ENCODE measurements around the gene KLHL40. TPM values are rescaled to one million over a fixed set of nuclear protein-coding genes. Genes with fewer than 3 reads are reported as not detected.

Gene KLHL40
- total RNA-seq, 1 donor from 2014 or later, result not detected

- peak; percentile 73 for DNase-seq (ENCODE audit: low spot score)
These were observed 16.2 kb downstream of the KLHL40 start for GRCh38 chr3:42701371-42702065.

DNA sequence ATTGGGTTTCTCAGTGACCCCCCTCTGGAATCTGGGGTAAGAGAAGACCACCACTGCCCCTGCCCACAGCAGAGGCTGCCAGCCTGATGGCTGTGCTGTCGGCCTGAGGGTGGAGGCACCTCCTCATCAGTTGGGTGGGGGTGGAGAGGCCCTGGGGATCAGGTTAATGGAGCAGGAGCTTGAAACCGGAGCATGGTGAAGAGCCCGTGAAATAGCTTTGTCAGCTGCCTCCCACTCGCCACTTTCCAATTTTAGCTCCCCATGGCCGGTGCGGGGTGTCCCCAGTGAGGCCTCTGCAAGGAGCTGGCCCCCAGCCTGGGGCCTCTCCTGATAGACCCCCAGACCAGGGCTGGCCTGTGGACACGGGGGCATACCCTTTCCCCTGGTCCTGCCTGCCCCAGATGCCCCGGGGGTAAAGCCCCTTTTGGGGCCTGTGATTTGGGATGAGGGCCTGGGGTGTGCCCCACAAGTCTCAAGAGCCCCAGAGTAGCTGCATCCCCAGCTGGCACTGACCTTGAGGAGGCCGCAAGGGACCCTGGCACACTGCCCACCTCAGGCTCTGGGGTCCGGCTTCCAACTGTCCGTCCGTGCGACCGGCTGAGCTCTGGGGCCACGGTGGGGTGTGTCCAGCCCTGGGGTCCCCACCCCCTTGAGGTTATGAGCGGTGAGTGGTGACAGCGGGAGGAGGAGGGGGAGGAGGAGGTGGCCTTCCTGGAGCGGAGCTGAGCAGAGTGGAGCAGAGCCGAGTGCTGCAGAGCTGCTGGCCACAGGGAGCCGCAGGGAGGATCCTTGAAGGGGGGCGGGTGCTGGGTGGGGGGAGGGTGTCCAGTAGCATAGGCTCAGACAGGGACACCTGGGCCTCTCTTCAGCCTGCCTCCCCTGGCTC lies 17.0 kb downstream of the KLHL40 start, which contains the start of gene HHATL:
Gene HHATL, minus strand, starts transcription at position 733 of the 886 bp plus-strand sequence. CDS start 1,972 bp downstream, outside the sequence.
- peak; percentile 82 for DNase-seq (ENCODE audit: low spot score)

GRCh38 chr3:42702982-42703694 lies 17.8 kb downstream of the KLHL40 start:
- peak; percentile 62 for DNase-seq (ENCODE audit: low spot score)

GRCh38 chr3:42703695-42704025 lies 18.3 kb downstream of the KLHL40 start:
- peak; percentile 55 for DNase-seq (ENCODE audit: low spot score)

GRCh38 chr3:42704136-42704841 lies 19.0 kb downstream of the KLHL40 start:
- peak; percentile 85 for DNase-seq (ENCODE audit: low spot score)

GRCh38 chr3:42705058-42705767 lies 19.9 kb downstream of the KLHL40 start:
- peak; percentile 84 for DNase-seq (ENCODE audit: low spot score)

GRCh38 chr3:42705962-42706585 lies 20.7 kb downstream of the KLHL40 start:
- DNase-seq (ENCODE audit: low spot score), result peak; percentile 78

DNA sequence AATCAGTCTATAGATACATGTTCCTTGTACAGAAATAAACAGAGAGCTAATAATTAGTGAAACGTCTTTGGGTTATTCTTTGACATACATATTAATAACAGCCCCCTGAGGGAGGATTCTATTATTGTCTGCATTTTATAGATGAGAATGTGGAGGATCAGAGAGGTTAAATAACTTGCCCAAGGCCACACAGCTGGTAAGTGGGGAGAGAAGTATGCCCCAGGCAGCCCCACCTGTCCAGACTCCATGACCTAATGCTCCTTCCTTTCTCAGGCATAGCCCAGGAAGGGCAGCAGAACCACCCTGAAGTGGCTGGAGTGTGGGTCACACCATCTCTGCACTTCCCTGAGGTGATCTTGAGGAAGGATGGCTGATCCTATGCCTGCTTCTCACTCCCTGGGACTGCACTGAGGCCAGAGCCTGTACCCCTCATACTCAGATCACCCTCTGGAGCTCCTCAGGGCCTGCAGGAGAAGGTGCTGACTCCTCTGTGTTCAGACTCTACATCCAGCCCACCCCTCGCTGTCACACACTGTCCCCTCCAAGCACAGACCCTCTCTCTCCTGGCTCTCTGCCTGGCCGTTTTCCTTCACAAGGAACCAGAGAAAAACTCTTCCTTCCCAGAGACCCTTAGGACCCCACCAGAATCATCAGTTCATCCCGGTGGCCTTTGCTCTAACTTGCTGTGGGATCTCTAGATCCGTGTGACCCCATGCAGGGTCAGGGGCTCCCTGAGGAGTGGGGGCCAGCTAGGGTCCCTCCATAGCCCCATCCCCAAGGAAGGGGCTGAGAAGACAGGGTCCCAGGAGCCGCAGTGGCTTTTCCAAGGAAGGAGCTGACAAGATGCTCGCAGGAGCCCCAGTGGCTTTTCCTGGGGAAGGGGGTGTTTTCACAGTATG lies 21.6 kb downstream of the KLHL40 start:
- DNase-seq (ENCODE audit: low spot score), result peak; percentile 79

GRCh38 chr3:42707620-42708355 lies 22.5 kb downstream of the KLHL40 start:
- DNase-seq (ENCODE audit: low spot score), result peak; percentile 74

DNA sequence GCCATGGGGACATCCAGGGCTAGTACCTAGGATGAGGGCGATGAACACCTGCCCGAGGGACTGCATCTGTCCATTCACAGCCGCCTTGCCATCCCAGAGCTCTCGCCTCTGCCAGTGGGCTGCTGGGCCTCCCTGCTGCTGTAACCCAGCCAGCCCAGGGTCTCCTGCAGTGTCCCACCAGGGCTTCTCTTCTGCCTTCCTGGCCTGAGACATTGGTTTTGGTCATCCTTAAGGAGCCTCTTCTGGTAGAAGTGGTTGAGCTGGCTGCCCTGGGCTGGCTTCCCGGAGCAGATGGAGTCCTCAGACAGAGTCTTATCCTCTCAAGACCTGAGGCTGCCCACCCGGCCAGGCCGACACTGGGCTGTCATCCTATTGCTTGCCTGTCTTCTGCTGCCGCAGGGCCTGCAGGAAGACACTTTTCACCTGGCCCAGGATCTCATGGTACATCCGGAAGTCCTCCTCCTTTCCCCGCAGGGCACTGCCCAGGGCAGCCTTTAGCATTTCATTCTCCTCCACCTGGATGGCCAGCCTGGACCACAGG lies 23.3 kb downstream of the KLHL40 start:
- peak; percentile 80 for DNase-seq (ENCODE audit: low spot score)

DNA sequence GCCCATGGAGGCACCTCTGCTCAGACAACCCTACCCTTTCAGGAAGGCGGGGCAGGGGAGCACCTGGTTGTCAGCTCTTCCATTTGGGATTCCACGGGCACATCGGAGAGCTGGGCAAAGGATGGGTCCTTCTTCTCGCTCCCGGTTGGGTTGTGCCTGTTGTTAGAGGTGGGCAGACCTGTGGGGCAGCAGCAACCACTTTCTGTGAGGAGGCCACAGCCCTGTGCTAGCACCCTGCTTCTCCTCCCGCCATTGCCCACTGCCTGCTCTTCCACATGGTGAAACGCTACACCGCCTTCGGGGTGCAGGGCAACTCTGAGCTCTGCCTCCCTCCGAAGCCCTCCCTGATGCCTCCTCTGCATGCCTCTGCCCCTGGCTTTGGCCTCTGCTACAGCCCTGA lies 24.3 kb downstream of the KLHL40 start:
- DNase-seq (ENCODE audit: low spot score), result peak; percentile 55

- peak; percentile 57 for DNase-seq (ENCODE audit: low spot score)
These were observed 25.1 kb downstream of the KLHL40 start for GRCh38 chr3:42710323-42711021.

DNA sequence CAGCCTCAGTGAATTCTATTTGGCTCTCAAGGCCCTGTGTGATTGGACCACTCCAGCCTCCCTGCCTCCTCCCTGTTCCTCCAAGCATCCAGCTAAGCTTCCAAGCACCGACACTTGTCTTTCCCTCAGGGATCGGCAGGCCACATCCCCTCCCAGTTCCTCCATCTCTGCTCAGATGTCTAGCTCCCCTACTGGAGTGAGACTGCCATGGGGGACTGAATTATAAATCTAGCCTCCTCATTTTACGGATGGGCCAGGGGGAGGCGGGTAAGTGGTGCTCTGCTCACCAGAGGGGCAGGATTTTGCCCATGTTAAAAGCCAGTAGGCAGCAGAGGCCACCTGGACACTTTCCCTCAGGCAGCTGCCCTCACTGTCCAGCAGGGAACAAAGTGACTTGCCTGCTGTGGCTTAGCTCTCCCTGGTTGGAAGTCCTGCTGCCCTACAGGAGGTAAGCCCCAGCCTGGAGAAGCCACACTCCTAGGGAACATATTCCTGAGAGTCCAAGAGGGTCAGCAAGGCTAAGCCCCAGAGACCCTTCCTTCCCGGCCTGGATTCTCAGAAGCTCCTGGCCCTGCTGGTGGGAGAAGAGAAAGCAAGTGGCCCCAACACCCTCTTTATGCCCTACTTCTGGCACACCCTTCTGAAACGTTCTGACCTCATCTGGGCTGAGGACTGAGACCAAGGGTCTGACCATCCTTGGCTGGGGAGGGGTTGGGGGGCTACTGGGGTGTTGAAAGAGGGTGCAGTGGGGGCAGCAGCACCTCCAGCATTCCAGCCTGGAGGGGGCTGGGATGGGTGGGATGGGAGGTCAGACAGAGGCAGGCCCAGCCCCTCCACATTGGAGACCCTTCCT lies 26.4 kb downstream of the KLHL40 start:
- DNase-seq (ENCODE audit: low spot score), result peak; percentile 76

GRCh38 chr3:42712344-42712648 lies 27.0 kb downstream of the KLHL40 start:
- no peak for DNase-seq (ENCODE audit: low spot score)

GRCh38 chr3:42712688-42713372 lies 27.5 kb downstream of the KLHL40 start:
- DNase-seq (ENCODE audit: low spot score), result peak; percentile 78

DNA sequence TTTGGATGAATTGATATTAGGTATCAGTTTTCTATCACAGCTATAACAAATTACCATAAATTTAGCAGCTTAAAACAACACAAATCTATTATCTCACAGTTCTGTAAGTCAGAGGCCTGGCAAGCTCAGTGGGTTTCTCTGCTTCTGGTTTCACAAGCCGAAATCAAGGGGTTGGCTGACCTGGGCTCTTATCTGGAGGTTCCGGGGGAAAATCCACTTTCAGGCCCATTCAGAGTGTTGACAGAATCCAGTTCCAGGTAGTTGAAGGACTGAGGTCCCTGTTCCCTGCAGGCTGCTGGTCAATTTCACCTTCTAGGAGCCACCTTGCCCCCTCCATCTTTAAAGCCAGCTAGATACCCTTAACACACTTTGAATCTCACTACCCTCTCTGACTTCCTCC lies 28.4 kb downstream of the KLHL40 start:
- no peak for DNase-seq (ENCODE audit: low spot score)

All from mesenteric fat pad (tissue), 1 donor.